AG04449 (cell line): ENCODE measurements around the gene PGAP6.
"Not testable (repeated sequence)": the region's sequence is repeated elsewhere in the genome, so short reads cannot be mapped to it uniquely, and the experiment has no call there.

ENCODE experiments used
- CTCF ChIA-PET: fragments of 350-600 bp; formaldehyde crosslinking; extraction: SDS; loops from one replicate; lab custom pipeline; 2021; ENCODE audit warnings: antibody characterized with exemption; lab: Yijun Ruan, JAX
- POLR2A ChIA-PET: fragments of 400-600, 350-600 bp; formaldehyde crosslinking; extraction: SDS; loops from one replicate; lab custom pipeline; 2020; ENCODE audit warnings: antibody characterized with exemption, inconsistent platforms; lab: Yijun Ruan, JAX
- DNase-seq: peaks from one replicate; pipeline ENCODE4 v3.0.0-alpha.2; 2010; ENCODE audit warnings: low read depth, low spot score
- H3K4me3 ChIP-seq: 2 replicates; pipeline ENCODE4 v1.5.1; 2011; ENCODE audit warnings: low read depth, mild to moderate bottlenecking, control low read depth, low read length
- CTCF ChIP-seq: IDR thresholded peaks from one replicate; pipeline ENCODE4 v1.5.1; 2011; ENCODE audit warnings: mild to moderate bottlenecking, moderate library complexity, low read length, control low read depth, inconsistent platforms; ENCODE audit not compliant: insufficient read depth; ENCODE audit errors: missing control alignments

PGAP6 gene

GRCh38 chr16:397135-397661, 15.4 kb upstream of the PGAP6 start, which contains the start of gene NME4:
Gene NME4, plus strand, starts transcription at chr16:397199. Its CDS starts 24 bp downstream, at chr16:397223.
- ChIA-PET CTCF (no interaction called here), POLR2A (no interaction called here)
- peak within 1 kb of the TSS; percentile 69 for H3K4me3 ChIP-seq
- no peak for TF ChIP-seq CTCF
- no peak for DNase-seq

DNA sequence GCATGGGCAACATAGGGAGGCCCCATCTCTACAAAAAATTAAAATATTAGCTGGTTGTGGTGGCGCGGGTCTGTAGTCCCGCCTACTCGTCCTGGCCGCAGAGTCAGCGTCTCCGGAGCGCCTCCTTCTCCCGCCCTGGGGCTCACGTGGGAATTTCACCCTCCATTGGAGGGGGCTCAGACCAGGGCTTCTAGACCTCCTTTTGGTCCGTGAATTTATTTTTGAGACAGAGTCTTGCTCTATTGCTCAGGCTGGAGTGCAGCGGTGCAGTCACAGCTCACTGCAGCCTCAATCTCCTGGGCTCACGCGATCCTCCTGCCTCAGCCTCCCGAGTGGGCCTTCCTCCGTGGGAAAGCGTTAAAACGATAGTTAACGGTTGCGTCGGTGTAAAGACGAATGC, 14.8 kb upstream of the PGAP6 start:
- H3K4me3 ChIP-seq: peak overlapping the region; percentile 69
- ChIA-PET CTCF (no interaction called here), POLR2A (interaction anchor here (0.5 kb wide), 1 partner anchor 28 kb away, joined by 3 read pairs; no protein-coding TSS in a partner anchor)
- TF ChIP-seq CTCF: no peak
- no peak for DNase-seq

DNA sequence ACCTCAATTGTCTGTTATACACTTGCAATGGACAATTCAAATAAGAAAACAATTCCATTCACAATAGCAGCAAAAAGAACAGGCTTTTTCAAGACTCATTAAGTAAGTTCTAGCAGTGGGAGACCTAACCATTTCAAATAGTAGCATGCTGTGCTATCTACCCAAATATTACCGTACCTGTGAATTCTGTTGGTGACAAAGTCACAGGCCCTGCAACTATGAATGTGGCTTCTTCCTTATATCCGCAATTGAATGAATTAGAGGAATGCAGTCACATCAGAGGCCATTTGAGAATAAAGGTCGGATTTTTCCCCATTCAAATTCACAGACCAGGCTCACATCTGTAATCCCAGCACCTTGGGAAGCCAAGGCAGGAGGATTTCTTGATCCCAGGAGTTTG, 14.4 kb upstream of the PGAP6 start:
- CTCF ChIA-PET: no interaction called here
- POLR2A ChIA-PET: interaction anchor here (0.5 kb wide), 1 partner anchor 28 kb away, joined by 3 read pairs; no protein-coding TSS in a partner anchor
- TF ChIP-seq CTCF: no peak
- DNase-seq: no peak
- peak overlapping the region; percentile 69 for H3K4me3 ChIP-seq

- no peak overlapping the region for H3K4me3 ChIP-seq
- ChIA-PET CTCF (interaction anchor here (0.6 to 1.2 kb wide), 4 partner anchors 8 to 130 kb away, joined by 3 to 6 read pairs (median 4); no protein-coding TSS in a partner anchor), POLR2A (interaction anchor here (0.5 kb wide), 1 partner anchor 242 kb away, joined by 5 read pairs; no protein-coding TSS in a partner anchor)
- DNase-seq: no peak
- no peak for TF ChIP-seq CTCF
Measured at GRCh38 chr16:392450-393030, 10.8 kb upstream of the PGAP6 start.

- no peak for DNase-seq
- ChIA-PET POLR2A (interaction anchor here (0.5 to 0.7 kb wide), 2 partner anchors 20 to 241 kb away, joined by 3 to 5 read pairs; no protein-coding TSS in a partner anchor), CTCF (interaction anchor here (0.6 to 1.2 kb wide), 5 partner anchors 9 to 290 kb away, joined by 3 to 6 read pairs (median 4); no protein-coding TSS in a partner anchor)
- TF ChIP-seq CTCF: peak; percentile 73
- H3K4me3 ChIP-seq: no peak overlapping the region
Measured at GRCh38 chr16:391885-392335, 10.1 kb upstream of the PGAP6 start.

DNA sequence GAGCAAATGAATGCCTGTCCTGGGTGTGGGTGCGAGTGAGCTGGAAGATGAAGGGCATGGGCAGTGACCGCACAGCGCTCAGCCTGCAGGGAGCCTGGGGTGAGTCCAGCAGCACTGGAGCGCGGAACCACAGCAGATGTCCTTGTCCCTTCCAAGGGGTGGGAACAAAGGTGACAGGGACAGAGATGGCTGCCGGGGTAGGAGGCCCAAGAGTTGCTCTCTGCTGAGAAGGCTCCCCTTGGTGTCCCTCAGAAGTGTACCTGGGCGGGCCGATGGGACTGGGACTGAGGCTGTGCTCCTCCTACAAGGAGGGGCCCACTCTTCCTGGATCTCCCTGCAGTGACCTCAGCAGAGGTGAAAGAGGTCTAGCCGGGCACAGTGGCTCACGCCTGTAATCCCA, 7.6 kb upstream of the PGAP6 start:
- POLR2A ChIA-PET: no interaction called here
- no peak for DNase-seq
- H3K4me3 ChIP-seq: no peak overlapping the region
- CTCF ChIA-PET: no interaction called here
- TF ChIP-seq CTCF: no peak

DNA sequence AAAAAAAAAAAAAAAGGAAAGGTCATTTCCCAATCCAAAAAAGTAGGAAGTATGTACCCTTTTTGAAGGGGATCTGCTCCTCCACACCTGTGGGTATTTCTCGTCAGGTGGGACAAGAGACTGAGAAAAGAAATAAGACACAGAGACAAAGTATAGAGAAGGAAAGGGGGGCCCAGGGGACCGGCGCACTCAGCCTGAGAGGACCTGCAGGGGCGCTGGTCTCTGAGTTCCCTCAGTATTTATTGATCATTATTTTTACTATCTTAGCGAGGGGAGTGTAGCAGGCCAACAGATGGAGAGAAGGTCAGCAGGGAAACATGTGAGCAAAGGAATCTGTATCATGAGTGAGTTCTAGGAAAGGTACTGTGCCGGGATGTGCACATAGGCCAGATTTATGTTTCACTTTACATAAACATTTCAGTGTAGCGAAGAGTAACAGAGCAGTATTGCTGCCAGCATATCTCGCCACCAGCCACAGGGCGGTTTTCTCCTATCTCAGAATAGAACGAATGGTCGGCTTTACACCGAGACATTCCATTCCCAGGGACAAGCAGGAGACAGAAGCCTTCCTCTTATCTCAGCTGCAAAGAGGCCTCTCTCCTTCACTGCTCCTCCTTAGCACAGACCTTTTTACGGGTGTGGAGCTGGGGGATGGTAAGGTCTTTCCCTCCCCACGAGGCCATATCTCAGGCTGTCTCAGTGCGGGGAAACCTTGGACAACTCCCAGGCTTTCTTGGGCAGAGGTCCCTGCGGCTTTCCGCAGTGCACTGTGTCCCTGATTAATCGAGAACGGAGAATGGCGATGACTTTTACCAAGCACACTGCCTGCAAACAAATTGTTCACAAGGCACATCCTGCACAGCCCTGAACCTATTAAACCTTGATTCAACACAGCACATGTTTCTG, 6.2 kb upstream of the PGAP6 start:
- POLR2A ChIA-PET, CTCF ChIA-PET, H3K4me3 ChIP-seq, DNase-seq: not testable (repeated sequence)
